ENCODE measurements around the gene CSTPP1.
"Not testable (repeated sequence)": the region's sequence is repeated elsewhere in the genome, so short reads cannot be mapped to it uniquely, and the experiment has no call there.

CSTPP1 gene

DNA sequence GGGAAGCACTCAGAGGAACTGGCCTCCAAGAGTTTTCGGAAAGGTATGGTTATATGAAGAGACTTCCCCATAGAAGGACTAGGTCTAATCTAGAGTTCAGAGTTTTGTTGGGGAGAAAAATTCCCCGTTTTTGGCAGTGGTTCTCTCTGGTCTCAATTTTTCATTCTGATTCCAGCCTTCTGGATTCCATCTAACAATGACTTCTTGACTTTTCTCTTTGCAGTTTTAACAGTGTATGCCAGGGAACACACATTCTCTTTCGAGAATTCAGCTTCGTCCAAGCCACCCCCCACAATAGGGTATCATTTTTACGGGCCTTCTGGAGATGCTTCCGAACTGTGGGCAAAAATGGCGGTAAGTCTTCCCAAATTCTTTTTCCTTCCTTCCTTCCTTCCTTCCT, 115.6 kb downstream of the CSTPP1 start:
- no peak for DNase-seq

DNA sequence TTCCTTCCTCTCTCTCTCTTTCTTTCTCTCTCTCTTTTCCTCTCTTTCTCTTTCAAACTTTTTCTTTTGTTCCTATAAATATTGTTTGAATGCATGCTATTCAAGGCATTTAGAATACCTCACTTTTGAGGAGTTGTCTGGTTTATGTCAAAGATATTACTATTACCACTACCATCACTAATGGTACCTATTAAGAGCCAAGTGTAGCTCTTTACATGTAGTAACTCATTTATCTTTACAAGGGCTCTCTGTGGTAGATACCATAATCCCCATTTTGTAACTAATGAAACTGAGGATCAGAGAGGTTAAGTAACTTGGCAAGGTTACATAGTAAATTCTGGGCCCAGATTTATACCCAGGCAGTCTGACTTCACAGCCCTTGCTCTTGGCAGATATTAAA, 116.0 kb downstream of the CSTPP1 start:
- DNase-seq, result no peak

- no peak for DNase-seq
These were observed 119.0 kb downstream of the CSTPP1 start for GRCh38 chr11:47055534-47055933.

GRCh38 chr11:47056261-47056915, 119.8 kb downstream of the CSTPP1 start:
- no peak for DNase-seq

DNA sequence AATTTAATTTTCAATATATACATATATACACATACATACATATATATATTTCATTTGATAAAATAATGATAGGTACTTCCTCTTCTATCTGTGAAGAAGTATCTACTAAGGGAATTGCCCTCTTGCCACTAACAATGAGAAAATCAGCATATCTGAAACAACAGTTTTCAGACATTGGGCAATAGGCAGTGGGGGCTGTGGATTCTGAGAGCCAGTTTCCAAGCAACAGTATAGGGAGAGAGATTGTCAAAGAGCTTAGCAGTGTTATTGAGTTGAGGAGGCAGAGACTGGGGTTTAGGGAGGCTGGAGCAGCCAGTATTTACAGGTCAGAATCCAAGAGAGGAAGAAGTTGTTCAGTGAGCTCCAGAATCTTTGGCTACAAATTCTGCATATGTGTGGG, 120.8 kb downstream of the CSTPP1 start:
- no peak for DNase-seq

DNA sequence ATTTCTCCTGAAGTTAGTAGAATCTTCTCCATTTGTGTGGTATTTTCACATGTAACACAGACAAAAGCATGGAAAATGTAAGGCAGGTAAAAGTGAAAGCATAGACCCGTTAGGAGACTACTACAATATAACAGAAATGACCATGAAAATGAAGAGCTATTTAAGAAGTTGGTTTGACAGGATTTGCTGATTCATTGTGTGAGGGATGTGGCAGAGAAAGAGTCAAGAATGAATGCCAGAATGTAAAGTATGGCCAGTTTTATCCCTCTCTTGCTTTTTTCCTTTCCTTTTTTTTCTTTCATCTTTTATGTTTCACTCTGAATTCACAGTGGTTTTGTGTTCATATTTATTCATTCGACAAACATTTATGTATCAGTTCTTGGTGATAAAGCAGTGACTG, 124.2 kb downstream of the CSTPP1 start:
- DNase-seq, result no peak

DNA sequence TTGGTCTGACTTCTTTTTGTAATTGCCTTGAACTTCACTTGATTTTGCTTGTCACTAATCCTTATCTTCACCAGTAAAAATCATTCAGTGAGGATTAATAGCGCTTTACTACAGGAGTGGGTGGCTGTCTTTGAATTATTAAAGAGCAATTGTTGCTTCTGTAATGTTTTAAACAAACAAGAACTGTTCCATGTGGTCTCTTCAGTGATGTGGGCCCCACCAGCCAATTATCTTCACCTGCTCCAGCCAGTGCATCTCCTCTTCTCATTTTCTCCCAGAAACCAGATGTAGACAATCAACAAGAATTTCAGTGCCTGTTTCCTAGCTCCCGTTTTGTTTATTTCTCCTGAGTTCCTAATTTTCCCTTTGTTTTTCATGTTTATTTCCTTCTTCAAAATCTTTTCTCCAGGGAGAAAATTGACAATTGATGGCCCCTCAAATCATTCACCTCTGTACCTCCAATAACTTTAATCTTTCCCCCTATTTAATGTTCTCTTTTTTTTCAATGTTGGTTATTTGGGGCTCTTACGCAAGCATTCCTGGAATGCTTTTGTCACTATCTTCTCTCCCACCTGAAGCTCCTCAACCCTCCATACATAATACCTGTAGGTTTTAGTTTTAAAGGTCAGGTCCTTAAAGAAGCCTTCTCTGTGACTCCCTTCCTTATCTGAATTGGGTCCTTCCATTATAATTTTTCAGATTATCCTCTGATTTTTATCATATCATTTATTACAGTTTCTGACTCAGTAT, 125.0 kb downstream of the CSTPP1 start:
- no peak for DNase-seq

GRCh38 chr11:47062736-47063135, 126.2 kb downstream of the CSTPP1 start:
- DNase-seq, result no peak

GRCh38 chr11:47067401-47067800, 130.8 kb downstream of the CSTPP1 start:
- no peak for DNase-seq

GRCh38 chr11:47070769-47071168, 134.2 kb downstream of the CSTPP1 start:
- DNase-seq, result no peak

DNA sequence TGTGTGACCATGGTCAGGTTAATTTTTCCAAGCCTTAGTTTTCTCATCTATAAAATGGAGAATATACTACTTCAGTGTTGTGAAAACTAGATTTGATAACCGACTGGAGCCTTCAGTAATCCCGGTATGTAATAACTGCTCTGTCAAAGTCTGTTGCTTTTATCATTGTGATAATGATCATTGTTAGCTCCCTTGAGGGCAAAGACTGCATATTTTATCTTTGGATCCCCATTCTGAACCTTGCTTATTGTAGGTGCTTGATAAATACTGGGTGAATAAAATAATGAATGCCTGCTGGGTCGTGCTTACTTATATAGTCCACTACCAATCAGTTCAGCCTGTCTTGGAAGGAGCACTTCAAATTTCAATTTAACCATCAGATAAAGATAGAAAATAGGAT, 134.8 kb downstream of the CSTPP1 start:
- no peak for DNase-seq

GRCh38 chr11:47071791-47072261, 135.3 kb downstream of the CSTPP1 start:
- DNase-seq, result no peak

DNA sequence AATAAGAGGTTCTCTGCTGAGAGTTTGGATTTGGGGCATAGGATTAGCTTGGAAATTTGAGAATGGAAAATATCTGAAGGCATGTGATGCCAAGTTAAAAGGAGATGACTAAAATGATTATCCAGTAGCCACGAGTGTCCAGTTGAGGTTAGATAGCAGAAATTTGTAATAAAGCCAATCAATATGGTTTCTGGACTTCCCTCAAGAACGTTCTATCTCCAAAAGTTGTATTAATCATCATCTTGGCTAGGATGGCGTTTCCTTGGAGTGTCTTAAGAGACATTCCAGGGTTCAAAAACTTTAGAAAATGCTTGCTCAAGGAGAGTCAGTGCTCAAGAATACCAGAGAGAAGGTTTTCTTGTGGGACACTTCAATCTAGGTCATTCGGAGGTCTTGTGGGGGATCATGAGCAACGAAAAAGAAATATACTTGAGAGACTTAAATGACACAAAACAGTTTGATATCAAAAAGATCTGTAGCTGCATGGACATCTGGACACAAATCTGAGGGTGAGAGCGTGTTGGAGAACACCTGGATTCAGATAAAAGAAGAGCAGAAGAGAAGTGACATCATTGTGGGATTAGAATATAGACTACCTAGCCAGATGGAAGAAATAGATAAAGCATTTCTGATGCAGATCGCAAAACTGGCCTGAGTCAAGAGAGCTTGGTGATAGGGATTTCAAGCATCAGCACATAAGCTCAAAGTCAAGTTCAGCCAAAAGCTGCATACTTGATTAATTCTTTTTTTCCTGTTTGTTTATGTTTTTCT, 142.4 kb downstream of the CSTPP1 start:
- no peak for DNase-seq

DNA sequence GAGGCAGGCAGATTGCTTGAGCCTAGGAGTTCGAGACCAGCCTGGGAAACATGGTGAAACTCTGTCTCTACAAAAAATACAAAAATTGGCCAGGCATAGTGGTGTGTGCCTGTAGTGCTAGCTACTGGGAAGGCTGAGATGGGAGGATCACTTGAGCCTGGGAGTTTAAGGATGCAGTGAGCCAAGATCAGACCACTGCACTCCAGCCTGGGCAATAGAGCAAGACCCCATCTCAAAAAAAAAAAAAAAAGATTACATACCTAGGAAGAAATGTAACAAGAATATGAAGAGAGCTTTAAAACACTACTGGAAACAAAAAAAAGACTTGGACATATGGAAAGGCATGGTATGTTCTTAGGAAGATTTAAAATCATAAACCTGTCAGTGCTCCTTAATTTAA, 144.2 kb downstream of the CSTPP1 start:
- DNase-seq, result not testable (repeated sequence)

- DNase-seq, result no peak
These were observed 147.4 kb downstream of the CSTPP1 start for GRCh38 chr11:47083913-47084312.

GRCh38 chr11:47087801-47088200, 151.2 kb downstream of the CSTPP1 start:
- no peak for DNase-seq

DNA sequence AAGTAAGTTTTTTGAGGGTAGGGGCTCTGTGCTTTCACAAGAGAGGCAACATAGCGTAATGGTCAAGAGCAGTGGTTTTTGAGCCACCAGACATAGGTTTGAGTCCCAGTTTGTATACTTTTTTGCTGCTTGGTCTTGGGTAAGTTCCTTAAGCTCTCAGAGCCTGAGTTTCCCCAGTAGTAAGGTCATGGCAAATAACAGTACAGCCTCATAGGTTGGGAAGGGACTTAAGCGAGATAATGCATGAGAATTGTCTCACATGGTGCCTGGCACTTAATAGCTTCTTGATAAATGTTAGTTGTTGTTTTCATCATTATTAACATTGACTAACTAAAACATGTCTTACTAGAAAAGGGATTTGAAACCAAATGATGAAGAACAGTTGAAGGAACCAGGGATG, 157.0 kb downstream of the CSTPP1 start:
- no peak for DNase-seq

- DNase-seq, result not testable (repeated sequence)
These were observed 160.3 kb downstream of the CSTPP1 start for GRCh38 chr11:47096871-47097270.

GRCh38 chr11:47098223-47098622, 161.7 kb downstream of the CSTPP1 start:
- DNase-seq, result not testable (repeated sequence)

DNA sequence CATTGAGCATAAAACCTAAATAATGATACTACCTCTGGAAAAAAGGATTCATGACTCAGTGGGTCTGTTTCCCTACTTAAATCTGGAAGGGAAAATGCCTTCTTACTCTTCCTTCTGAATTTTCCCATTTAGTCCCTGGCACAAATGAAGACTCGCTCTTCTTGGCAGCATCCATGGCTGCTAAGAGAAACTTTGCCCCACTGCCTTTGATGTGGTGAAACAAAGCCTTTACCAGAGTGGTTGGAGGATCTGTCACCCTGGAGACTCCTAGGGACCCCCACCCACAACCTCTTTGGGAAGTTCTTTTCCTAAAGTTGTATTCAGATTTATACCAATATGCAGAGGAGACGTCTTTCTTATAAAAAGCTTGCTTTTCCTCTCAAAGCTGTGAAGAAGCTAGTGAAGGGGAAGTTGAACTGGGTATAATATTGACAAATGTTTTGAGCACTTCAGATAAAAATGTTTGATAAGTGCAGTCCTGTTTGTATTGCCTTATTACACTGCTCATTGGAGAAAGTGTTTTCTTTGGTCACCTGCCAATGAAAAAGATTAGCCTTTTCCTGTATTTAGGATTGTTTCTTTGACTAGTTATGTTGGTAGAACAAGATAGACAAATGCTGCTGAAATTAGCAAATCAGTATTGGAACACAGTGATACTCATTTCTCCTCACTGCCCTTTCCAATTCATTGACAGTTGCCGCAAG, 162.8 kb downstream of the CSTPP1 start:
- DNase-seq, result no peak

DNA sequence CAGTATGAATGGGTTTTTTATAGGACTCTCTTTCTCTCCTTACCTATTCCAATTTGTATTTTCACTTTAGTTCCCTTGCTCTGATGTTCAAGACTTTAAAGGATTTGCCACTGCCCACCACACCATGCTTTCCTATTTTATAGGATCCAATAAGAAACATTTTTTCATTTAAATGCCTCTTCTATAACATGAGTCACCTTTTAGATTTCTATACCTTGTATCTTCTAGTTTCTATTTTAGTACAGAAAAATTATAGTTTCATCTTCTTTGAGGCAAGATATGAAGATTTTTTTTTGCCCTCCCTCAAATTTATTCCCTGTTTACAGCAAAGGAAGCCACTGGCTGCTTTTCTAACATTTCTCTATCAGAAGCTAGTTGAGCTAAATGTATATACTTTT, 163.4 kb downstream of the CSTPP1 start:
- no peak for DNase-seq

DNA sequence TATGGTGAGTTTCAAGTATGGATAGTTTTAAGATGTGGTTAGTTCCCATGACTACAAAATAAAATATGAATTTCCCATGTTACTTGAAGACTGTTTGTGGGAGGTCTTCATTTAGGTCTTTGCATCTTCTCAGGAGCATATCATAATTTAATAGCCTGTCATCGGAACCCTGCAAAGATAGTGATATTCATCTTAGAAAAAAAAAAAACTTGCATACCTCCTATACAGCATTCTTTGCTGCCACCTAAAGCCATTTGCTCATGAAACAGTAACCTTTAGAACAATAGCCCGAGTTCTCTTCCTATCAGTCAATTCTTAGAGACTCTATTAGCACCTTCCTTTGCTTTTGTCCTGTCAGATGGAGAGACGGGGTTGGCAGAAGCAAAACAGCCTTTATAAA, 164.8 kb downstream of the CSTPP1 start:
- no peak for DNase-seq

- no peak for DNase-seq
These were observed 167.8 kb downstream of the CSTPP1 start for GRCh38 chr11:47104261-47104950.
